ENCODE data around the gene BIN1. TPM values are rescaled to one million over a fixed set of nuclear protein-coding genes. Genes with fewer than 3 reads are reported as not detected.

The BIN1 gene
- total RNA-seq, 1 experiment from 2014 or later: 58.6 TPM

DNA sequence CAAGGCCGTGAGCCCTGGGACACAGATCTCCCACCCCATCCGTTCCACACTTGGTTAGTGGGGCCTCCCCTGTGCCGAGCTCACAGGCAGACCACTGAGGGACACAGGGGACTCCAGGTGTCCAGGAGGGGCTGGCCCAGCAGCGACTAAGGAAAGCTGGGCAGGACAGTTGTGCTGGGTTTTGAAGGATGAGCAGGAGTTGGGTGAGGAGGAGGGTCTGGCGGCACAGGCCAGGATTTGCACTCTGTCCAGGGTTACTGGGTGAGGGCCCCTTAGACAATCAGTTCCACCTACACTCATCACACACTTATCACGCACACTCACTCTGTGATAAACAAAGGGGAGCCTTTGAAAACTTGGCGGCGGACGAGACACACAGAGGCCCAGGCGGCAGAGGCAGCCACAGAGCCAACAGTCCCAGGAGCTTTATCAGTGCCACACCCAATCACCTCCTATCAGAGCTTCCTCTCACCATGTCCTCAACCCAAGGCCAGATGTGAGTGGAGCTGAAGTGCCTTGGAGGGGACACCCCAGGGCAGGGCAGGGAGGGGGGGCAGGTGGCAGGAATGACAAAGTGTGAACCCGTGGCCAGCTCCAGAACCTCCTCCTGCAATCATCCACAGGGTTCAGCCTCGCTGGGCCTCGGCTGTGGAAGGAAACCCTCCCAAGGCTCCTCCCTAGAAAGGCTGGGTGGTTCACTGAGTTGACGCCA, 26.6 kb downstream of the BIN1 start:
- POLR2A ChIA-PET: no interaction called here
- DNase-seq (ENCODE audit: low read depth, low spot score): no peak
- H3K4me1 ChIP-seq (ENCODE audit: control insufficient read depth, insufficient read depth, low read length): peaks cover 35% of the 10 kb centered on the region
- intact Hi-C loops (cut with micrococcal nuclease; ENCODE audit: unreplicated experiment): no loop called here
- TF ChIP-seq TCF7L2 (IDR thresholded peaks at IDR 0.05; ENCODE audit: low read depth, low read length) (no peak), SIN3A (IDR thresholded peaks at IDR 0.05; ENCODE audit: borderline replicate concordance, insufficient read depth, low read depth, low read length) (no peak), POLR2AphosphoS5 (IDR thresholded peaks at IDR 0.05; ENCODE audit: low read depth, low read length) (no peak), CTCF (IDR thresholded peaks at IDR 0.05) (no peak)
- TF ChIP-seq, protein P1, sequence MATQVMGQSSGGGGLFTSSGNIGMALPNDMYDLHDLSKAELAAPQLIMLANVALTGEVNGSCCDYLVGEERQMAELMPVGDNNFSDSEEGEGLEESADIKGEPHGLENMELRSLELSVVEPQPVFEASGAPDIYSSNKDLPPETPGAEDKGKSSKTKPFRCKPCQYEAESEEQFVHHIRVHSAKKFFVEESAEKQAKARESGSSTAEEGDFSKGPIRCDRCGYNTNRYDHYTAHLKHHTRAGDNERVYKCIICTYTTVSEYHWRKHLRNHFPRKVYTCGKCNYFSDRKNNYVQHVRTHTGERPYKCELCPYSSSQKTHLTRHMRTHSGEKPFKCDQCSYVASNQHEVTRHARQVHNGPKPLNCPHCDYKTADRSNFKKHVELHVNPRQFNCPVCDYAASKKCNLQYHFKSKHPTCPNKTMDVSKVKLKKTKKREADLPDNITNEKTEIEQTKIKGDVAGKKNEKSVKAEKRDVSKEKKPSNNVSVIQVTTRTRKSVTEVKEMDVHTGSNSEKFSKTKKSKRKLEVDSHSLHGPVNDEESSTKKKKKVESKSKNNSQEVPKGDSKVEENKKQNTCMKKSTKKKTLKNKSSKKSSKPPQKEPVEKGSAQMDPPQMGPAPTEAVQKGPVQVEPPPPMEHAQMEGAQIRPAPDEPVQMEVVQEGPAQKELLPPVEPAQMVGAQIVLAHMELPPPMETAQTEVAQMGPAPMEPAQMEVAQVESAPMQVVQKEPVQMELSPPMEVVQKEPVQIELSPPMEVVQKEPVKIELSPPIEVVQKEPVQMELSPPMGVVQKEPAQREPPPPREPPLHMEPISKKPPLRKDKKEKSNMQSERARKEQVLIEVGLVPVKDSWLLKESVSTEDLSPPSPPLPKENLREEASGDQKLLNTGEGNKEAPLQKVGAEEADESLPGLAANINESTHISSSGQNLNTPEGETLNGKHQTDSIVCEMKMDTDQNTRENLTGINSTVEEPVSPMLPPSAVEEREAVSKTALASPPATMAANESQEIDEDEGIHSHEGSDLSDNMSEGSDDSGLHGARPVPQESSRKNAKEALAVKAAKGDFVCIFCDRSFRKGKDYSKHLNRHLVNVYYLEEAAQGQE (IDR thresholded peaks at IDR 0.05; ENCODE audit: insufficient read depth in 1 of 2, low read depth in 2 of 2, low read length in 1 of 2): no peak
- H3K4me3 ChIP-seq (ENCODE audit: low read depth in 2 of 2, low read length in 2 of 2): no peak overlapping the region
- no peaks in the 10 kb centered on the region for H3K27me3 ChIP-seq (ENCODE audit: control insufficient read depth, insufficient read depth, low read length)
- no TSS peak for BruUV-seq (replicated peaks)
- 0 out of 2 replicates have a peak overlapping the region, but pooled peaks have one; percentile 2 for H3K27ac ChIP-seq (ENCODE audit: low read length)
- CTCF ChIA-PET: no interaction called here
- H3K9me3 ChIP-seq (ENCODE audit: control insufficient read depth, insufficient read depth, low read depth, low read length): no peaks in the 10 kb centered on the region
- no peaks in the 10 kb centered on the region for H3K36me3 ChIP-seq (ENCODE audit: control insufficient read depth, insufficient read depth, low read length)
- in situ Hi-C loops (cut with HindIII; ENCODE audit: low pct_unique_long_range_greater_than_20kb, low sequenced_read_pairs): no loop called here
- no peak for ATAC-seq

DNA sequence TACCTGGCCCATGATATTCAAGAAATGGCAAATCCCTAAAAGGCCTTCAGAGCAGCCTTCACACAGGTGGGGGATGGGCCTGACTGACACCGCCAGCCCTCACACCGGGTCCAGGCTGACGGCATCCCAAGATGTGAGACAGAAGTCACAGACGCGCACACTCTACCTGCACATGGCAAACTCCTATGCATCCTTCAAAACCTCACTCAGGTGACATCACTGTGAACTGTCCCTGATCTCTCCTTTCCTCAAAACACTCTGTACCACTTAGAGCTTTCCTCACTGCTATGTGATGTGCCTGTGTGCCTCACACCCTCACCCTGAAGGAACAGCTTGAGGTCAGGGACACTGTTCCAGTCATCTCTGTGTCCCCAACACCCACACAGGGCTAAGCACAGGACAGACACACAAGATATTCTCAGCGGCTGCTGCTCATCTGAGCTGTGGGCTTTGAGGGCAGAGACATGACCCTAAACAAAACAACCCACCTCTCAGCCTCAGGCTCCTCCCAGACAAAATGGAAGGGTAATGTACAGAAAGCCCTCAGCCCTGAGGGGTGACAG, 27.5 kb downstream of the BIN1 start:
- ChIA-PET POLR2A (no interaction called here), CTCF (no interaction called here)
- no peak overlapping the region for H3K4me3 ChIP-seq (ENCODE audit: low read depth in 2 of 2, low read length in 2 of 2)
- no peak for TF ChIP-seq TCF7L2 (IDR thresholded peaks at IDR 0.05; ENCODE audit: low read depth, low read length)
- TF ChIP-seq, protein P1 (IDR thresholded peaks at IDR 0.05; ENCODE audit: insufficient read depth in 1 of 2, low read depth in 2 of 2, low read length in 1 of 2): no peak
- no peak for TF ChIP-seq POLR2AphosphoS5 (IDR thresholded peaks at IDR 0.05; ENCODE audit: low read depth, low read length)
- no peak for TF ChIP-seq SIN3A (IDR thresholded peaks at IDR 0.05; ENCODE audit: borderline replicate concordance, insufficient read depth, low read depth, low read length)
- no peak for TF ChIP-seq CTCF (IDR thresholded peaks at IDR 0.05)
- intact Hi-C loops (cut with micrococcal nuclease; ENCODE audit: unreplicated experiment) (no loop called here), in situ Hi-C loops (cut with HindIII; ENCODE audit: low pct_unique_long_range_greater_than_20kb, low sequenced_read_pairs) (no loop called here)
- peaks cover 31% of the 10 kb centered on the region for H3K4me1 ChIP-seq (ENCODE audit: control insufficient read depth, insufficient read depth, low read length)
- no peaks in the 10 kb centered on the region for H3K9me3 ChIP-seq (ENCODE audit: control insufficient read depth, insufficient read depth, low read depth, low read length)
- BruUV-seq (replicated peaks): no TSS peak
- ATAC-seq: no peak
- no peaks in the 10 kb centered on the region for H3K36me3 ChIP-seq (ENCODE audit: control insufficient read depth, insufficient read depth, low read length)
- no peaks in the 10 kb centered on the region for H3K27me3 ChIP-seq (ENCODE audit: control insufficient read depth, insufficient read depth, low read length)
- DNase-seq (ENCODE audit: low read depth, low spot score): no peak
- H3K27ac ChIP-seq (ENCODE audit: low read length): no peak overlapping the region

Measured in Panc1 (cell line).